ENCODE results near the gene CHCHD3.

Gene CHCHD3

DNA sequence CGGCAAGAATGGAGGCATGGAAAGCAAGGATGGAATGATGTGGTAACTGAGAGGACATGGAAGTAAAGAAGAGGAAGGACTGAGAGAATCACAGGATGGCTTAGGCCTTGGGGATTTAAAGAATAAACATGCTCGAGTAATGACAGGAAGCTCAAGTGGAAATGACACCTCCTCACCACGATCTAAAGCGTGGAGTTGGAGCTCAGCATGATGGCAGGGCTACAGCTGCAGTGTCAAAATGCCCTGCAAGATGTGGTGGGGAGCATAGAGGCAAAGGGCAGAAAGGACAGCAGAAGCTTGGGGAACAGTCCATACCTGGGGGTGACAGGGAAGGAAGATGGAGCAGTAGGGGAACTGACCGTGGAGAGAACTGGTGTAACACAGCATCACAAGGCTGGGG lies 276.1 kb downstream of the CHCHD3 start:
- H3K4me1 Mint-ChIP-seq, result peaks cover under 1% of the 10 kb centered on the region
- ATAC-seq, result no peak
- H3K27ac Mint-ChIP-seq, result no peak overlapping the region
- no peaks in the 10 kb centered on the region for H3K27me3 Mint-ChIP-seq
- no peak for DNase-seq
- H3K4me3 Mint-ChIP-seq, result no peak overlapping the region
- H3K9me3 Mint-ChIP-seq, result no peaks in the 10 kb centered on the region

DNA sequence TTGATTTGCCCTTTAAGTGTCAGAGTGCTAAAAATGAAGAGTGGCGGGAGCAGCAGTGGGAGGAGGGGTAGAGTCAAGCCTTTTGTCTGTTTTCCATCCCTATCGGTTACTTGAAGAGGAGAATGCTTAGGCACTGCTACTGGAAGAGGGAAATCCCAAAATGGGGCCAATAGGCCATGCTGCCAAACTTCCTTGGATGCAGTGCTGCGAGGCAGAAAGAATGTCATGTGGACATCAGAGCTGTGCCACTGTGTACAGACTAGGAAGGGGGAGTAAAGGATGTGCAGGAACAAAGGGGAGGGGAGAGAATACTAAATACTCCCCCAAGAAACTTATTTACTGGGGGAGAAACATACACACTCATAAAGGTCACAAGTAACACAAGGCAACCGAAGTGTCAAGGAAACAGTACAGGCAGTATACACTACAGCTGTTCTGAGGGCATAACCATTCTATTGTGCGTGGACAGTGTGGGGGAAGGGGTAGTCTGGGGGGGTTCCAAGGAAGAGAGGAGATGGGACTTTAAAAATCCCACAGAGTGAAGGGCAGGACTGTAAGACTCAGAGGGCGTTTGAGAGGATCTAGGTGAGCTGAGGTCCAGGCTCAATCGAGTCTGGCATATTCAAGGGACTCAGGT lies 276.9 kb downstream of the CHCHD3 start:
- no peak overlapping the region for H3K27ac Mint-ChIP-seq
- no peaks in the 10 kb centered on the region for H3K27me3 Mint-ChIP-seq
- H3K4me1 Mint-ChIP-seq, result peaks cover 5% of the 10 kb centered on the region
- DNase-seq (no peak), ATAC-seq (no peak)
- no peak overlapping the region for H3K4me3 Mint-ChIP-seq
- no peaks in the 10 kb centered on the region for H3K9me3 Mint-ChIP-seq

DNA sequence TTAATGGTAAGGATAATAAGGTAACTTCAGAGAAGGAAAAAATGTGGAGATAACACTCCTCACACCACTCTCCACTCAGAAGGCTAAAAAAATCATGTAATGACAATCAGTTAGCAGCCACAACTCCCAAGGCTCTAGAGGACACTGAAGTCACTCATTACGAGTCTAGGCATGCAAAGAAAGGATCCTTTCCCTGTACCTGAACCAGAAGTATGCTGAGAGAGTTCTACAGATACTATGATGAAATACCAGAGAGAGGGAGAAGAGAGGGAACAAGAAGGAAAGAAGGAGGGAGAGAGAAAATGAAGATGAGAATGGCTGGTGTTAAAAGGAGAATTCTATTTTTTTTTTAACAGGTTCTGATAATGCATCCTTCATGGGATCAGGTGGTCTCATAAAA lies 281.4 kb downstream of the CHCHD3 start:
- no peak overlapping the region for H3K4me3 Mint-ChIP-seq
- peaks cover 5% of the 10 kb centered on the region for H3K4me1 Mint-ChIP-seq
- no peaks in the 10 kb centered on the region for H3K27me3 Mint-ChIP-seq
- ATAC-seq (no peak), DNase-seq (no peak)
- no peaks in the 10 kb centered on the region for H3K9me3 Mint-ChIP-seq
- H3K27ac Mint-ChIP-seq, result no peak overlapping the region

DNA sequence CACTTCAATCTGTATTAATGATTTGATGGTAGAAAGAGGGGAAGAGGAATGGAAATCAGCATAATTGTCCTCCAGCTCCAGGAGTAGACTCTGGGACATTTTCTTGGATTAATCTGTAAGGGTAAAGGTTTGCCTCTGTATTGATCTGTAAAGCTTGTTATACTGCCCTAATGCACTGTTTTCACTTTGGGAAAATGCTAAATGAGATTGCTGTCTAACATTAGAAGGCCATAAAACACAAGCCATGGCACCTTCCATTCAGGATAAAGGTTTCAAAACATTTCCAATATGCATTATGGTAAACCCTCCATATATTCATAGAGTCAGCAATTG lies 282.8 kb downstream of the CHCHD3 start:
- H3K27me3 Mint-ChIP-seq, result no peaks in the 10 kb centered on the region
- DNase-seq (no peak), ATAC-seq (no peak)
- H3K4me1 Mint-ChIP-seq, result peaks cover 5% of the 10 kb centered on the region
- no peak overlapping the region for H3K27ac Mint-ChIP-seq
- H3K4me3 Mint-ChIP-seq, result no peak overlapping the region
- H3K9me3 Mint-ChIP-seq, result no peaks in the 10 kb centered on the region

DNA sequence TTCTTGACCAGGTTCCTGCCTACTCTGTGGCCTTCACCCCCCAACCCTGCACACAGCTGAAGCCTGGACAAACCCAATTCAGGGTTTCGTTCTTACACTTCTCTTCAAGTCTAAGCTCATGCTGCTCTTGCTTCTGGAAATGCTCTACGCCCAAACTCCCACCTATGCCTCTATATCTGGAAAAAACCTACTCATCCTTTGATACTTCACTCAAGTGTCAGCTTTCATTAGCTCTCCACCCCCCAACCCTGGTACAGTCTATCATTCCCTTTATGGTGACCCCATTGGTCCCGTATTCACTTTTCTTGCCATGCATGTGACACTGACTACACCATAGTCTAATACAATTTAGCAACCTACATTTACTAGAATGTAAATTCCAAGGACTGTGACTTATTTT lies 284.7 kb downstream of the CHCHD3 start:
- ATAC-seq (no peak), DNase-seq (no peak)
- Mint-ChIP-seq H3K4me3 (no peak overlapping the region), H3K4me1 (peaks cover 5% of the 10 kb centered on the region), H3K27me3 (no peaks in the 10 kb centered on the region), H3K9me3 (no peaks in the 10 kb centered on the region), H3K27ac (peak overlapping the region in 1 of 2 donors; percentile 64)

DNA sequence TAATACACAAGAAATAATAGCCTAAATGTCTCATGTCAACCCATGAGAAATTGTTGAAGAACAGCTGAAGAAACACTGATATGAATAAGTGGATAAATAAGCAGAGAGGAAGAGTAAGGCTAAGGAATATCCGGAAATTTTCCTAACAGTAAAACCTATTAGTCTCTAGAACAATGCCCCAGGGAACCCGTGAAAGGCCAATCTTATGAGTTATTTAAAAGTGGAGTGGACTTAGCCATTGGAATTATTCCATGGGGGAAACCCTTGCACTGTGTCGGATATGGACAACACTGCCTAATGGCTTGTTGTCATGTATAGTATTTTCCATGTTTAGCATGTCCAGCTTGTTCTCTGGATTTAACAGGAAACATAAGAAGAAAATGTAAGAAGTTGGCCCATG lies 288.4 kb downstream of the CHCHD3 start:
- H3K4me1 Mint-ChIP-seq, result no peaks in the 10 kb centered on the region
- DNase-seq (no peak), ATAC-seq (no peak)
- H3K27ac Mint-ChIP-seq, result peak overlapping the region in 1 of 2 donors; percentile 7
- H3K9me3 Mint-ChIP-seq, result no peaks in the 10 kb centered on the region
- no peaks in the 10 kb centered on the region for H3K27me3 Mint-ChIP-seq
- H3K4me3 Mint-ChIP-seq, result no peak overlapping the region

DNA sequence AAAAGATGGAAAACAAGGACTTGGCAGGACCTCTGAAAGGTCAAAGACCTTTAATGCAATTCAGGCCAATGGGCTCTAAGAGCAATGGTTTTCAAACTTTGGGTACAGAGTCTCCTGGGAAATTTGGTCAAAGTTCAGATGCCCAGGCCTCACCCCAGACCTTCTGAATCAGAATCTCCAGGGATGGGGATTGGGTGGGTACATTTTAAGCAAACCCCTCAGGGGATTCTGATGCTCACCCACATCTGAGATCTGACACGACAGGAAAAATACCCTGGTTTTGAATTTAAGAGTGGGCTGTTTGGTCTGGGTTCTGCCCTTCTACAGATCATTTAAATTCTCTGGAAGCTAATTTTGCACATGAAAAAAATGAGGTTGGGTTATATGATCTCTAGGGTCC lies 290.9 kb downstream of the CHCHD3 start:
- H3K4me3 Mint-ChIP-seq, result no peak overlapping the region
- no peak for ATAC-seq

DNA sequence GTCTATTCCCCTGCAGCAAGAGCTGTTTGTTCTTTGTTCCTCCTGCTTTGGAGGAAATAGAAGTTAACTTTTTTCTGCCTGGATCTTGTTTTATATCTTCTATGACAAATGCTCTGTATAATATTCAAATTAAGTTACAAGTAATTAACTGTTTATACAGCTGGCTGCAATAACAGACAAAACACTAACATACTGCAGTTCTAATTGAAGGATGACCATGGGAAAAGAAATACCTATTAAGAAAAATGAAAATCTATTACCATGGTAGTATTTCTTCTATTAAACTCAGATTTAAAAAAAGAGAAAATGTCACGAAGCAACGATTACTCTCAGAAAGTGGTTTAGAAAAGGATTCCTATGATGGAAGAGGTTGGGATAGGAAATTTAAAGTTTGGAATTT lies 291.8 kb downstream of the CHCHD3 start:
- ATAC-seq (no peak), DNase-seq (no peak)
- no peaks in the 10 kb centered on the region for H3K9me3 Mint-ChIP-seq
- H3K27ac Mint-ChIP-seq, result no peak overlapping the region
- H3K27me3 Mint-ChIP-seq, result no peaks in the 10 kb centered on the region
- H3K4me3 Mint-ChIP-seq, result no peak overlapping the region
- no peaks in the 10 kb centered on the region for H3K4me1 Mint-ChIP-seq

More for the DNA sequence above, 290.9 kb downstream of the CHCHD3 start:
- Mint-ChIP-seq H3K27ac (no peak overlapping the region), H3K4me1 (no peaks in the 10 kb centered on the region), H3K9me3 (no peaks in the 10 kb centered on the region), H3K27me3 (no peaks in the 10 kb centered on the region)
- DNase-seq, result no peak

DNA sequence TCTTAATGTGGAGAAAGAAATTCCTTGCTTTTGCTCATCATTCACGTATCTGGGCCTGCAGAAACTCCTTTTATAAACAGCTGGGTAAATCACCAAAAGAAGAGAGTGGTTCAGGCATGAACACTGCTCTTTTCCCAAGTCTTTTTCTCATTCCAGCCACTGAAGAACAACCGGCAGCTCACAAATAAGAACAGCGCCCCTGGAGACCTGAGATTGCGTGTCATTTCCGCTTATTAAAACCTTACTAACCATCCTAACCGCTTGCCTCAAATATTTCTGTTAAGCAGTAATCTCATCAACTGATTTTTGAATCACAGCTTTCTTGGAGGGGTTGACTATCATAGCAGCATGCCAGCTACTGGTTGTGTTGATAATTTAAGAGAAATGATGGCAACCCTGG lies 292.6 kb downstream of the CHCHD3 start:
- Mint-ChIP-seq H3K4me1 (no peaks in the 10 kb centered on the region), H3K9me3 (no peaks in the 10 kb centered on the region), H3K27ac (no peak overlapping the region), H3K27me3 (no peaks in the 10 kb centered on the region), H3K4me3 (no peak overlapping the region)
- ATAC-seq (no peak), DNase-seq (no peak)

DNA sequence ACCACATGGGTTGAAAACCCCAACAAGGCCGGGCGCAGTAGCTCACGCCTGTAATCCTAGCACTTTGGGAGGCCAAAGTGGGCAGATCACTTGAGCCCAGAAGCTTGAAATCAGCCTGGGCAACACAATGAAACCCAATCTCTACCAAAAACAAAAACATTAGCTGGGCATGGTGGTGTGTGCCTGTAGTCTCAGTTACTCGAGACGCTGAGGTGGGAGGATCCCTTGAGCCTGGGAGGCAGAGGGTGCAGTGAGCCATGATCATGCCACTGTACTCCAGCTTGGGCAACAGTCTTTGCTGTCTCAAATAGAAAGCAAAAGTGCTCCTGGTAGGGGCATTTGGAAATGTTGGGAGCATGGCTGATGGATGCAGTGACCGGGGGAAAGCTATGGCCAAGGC lies 296.0 kb downstream of the CHCHD3 start:
- Mint-ChIP-seq H3K4me3 (no peak overlapping the region), H3K9me3 (no peaks in the 10 kb centered on the region), H3K27ac (no peak overlapping the region), H3K4me1 (no peaks in the 10 kb centered on the region), H3K27me3 (no peaks in the 10 kb centered on the region)
- DNase-seq (no peak), ATAC-seq (no peak)

DNA sequence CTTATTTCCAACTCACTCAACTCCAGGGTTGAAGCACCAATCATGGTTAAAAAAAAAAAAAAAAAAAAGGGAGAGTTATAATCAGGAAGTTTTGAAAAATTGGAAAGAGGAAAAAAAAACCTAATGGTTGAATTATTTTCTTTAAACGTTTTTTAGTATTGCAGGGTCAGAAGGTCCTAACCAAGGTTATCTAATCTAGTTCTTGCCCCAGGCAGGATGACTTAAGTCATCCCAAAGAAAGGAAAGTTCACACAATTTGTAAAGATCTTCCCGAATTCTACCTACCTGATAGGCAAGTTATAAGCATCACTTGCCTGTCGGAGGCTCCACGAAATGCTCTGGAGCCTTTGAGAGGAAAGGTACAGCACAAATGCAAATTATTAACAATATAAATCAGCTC lies 297.5 kb downstream of the CHCHD3 start:
- Mint-ChIP-seq H3K4me3 (no peak overlapping the region), H3K27me3 (no peaks in the 10 kb centered on the region), H3K4me1 (peaks cover 2% of the 10 kb centered on the region), H3K27ac (no peak overlapping the region), H3K9me3 (no peaks in the 10 kb centered on the region)
- DNase-seq, result no peak
- ATAC-seq, result no peak

DNA sequence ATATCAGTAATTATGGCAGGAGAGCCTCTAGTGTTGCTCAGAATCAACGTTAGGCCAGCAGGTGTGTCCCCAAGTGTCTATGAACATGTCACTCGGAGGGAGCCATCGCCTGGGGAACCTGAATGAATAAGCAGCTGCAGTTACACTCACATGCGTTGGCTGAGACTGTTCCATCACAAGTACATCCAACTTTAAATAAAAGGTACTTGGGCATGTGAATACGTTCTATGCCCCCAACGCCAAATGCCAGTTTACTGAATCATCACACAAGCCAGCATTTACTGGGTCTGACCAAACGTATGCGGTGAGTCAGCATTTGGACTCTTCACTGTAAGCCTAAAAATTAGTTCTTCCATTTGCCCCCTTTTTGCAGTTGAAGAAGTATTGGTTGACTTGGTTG lies 298.1 kb downstream of the CHCHD3 start:
- Mint-ChIP-seq H3K27ac (no peak overlapping the region), H3K27me3 (no peaks in the 10 kb centered on the region), H3K4me1 (peaks cover 8% of the 10 kb centered on the region), H3K4me3 (no peak overlapping the region), H3K9me3 (no peaks in the 10 kb centered on the region)
- ATAC-seq (no peak), DNase-seq (no peak)

DNA sequence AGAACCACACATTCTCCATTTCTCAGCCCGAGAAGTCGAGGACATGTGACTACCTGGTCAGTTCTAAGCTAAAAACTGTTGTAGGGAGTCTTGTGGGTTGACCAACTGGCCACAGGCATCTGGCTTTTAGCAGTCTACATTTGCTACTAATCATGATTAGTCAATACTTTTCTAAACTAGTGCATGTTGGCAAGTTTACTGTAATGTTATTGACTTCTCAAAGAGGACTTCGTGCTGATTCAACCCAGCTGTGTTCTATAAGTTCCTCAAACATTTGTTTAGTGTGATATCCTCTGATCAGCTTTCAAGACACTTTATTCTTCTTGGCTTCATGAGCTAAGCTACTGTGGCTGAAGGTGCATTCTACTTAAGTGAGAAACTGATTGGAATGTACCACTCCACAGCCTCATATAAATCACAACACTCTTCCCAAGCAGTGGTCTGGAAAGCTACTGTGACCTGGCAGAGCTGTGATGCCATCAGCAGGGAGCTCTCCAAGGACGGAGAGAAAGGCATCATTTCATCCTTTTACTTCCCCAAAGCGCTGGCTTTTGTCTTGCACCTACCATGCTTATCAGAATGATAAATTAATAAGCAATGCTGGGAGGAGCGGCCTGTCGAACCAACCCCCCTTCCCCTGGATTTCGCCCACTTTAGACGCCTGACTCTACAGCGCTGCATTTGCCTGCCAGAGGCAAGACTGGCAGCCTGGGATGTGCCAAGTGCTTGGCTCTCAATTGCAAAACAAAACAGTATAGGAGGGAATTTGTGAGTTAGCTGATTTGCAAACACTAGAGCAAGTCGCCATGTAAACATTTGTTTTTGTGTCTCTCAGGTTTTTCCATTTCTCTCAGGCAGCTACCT lies 298.9 kb downstream of the CHCHD3 start:
- Mint-ChIP-seq H3K4me1 (peaks cover 14% of the 10 kb centered on the region), H3K27ac (no peak overlapping the region), H3K4me3 (no peak overlapping the region), H3K27me3 (no peaks in the 10 kb centered on the region), H3K9me3 (peaks cover 0 to 6% of the 10 kb centered on the region in 2 donors)
- DNase-seq (no peak), ATAC-seq (no peak)

DNA sequence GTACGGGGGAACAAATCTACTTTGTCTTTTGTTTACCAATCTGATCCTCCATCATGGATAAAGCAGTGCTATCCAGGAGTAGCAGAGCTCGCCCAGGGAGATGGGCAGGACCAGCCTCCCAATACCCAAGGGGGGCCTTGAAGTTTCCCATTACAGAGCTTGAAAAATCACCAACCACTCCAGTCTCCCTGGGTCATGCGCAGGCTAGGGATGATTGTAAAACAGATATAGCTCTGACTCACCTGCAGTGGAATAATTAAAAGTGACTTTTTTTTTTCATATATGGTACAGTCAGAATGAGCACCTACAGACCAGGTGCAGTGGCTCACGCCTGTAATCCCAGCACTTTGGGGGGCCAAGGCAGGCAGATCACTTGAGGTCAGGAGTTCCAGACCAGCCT lies 301.1 kb downstream of the CHCHD3 start:
- Mint-ChIP-seq H3K9me3 (peaks cover 13% of the 10 kb centered on the region in 2 donors), H3K27ac (no peak overlapping the region), H3K27me3 (no peaks in the 10 kb centered on the region), H3K4me1 (peaks cover 25% of the 10 kb centered on the region), H3K4me3 (no peak overlapping the region)
- no peak for DNase-seq
- no peak for ATAC-seq

DNA sequence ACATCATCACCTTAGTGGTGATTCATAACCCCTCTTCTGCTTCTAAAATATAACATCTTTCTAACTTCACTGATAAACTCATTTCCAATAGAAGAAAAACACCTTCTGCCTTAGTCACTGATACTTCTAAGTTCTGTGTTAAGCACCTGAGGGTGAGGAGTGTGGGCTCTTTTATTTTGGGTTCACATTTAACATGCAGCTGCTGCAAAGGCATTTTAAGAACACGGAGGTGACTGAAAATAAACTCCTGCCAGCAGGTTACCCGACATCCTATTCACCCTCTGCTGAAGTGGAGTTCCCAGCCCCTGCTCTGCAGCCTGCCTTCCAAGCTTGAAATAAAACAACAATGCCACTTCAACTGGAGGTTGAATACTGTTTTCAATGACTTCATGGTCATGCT lies 302.7 kb downstream of the CHCHD3 start:
- Mint-ChIP-seq H3K27ac (no peak overlapping the region), H3K4me1 (peaks cover 25% of the 10 kb centered on the region), H3K4me3 (no peak overlapping the region), H3K9me3 (peaks cover 13% of the 10 kb centered on the region in 2 donors), H3K27me3 (no peaks in the 10 kb centered on the region)
- ATAC-seq, result no peak
- no peak for DNase-seq

DNA sequence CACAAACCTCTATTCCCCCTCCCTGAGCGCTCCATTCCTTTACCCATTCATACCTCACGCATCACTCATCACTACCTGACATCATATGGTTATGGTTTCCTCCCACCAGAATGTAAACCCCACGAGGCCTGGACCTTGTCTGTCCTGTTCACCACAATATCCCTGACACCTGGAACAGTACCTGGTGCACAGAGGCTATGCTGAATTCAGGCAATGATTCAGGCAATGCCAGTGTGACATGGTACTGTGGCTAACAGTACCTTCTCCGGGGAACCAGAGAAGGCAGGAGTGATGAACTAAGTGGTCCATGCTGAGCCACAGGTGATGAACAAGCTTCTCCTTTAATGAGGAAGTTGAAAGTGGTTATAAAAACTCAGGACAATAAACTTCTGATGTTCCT lies 303.1 kb downstream of the CHCHD3 start:
- DNase-seq, result no peak
- no peak overlapping the region for H3K4me3 Mint-ChIP-seq
- H3K27me3 Mint-ChIP-seq, result no peaks in the 10 kb centered on the region
- peak; percentile 32 for ATAC-seq
- no peak overlapping the region for H3K27ac Mint-ChIP-seq
- peaks cover 25% of the 10 kb centered on the region for H3K4me1 Mint-ChIP-seq
- peaks cover 13% of the 10 kb centered on the region in 2 donors for H3K9me3 Mint-ChIP-seq

DNA sequence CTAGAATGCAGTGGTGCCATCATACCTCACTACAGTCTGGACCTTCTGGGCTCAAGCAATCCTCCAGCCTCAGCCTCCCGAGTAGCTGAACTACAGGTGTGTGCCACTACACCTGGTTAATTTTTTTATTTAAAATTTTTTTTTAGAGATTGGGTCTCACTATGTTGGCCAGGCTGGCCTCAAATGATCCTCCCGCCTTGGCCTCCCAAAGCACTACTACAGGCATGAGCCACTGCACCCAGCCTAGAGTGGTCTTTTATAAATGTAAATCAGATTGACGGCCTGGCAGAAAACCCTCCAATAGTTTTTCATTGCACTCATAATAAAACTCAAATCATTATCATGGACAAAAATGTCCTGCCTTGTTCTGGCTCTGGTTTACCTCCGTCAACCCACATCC lies 303.9 kb downstream of the CHCHD3 start:
- H3K4me1 Mint-ChIP-seq, result peaks cover 25% of the 10 kb centered on the region
- no peak overlapping the region for H3K4me3 Mint-ChIP-seq
- DNase-seq (no peak), ATAC-seq (no peak)
- no peak overlapping the region for H3K27ac Mint-ChIP-seq
- peaks cover 13% of the 10 kb centered on the region in 2 donors for H3K9me3 Mint-ChIP-seq
- H3K27me3 Mint-ChIP-seq, result no peaks in the 10 kb centered on the region

All from stimulated activated naive CD8-positive, alpha-beta T cell treated with anti-CD3 and anti-CD28 coated beads, Interleukin-15, amount 100 ng/mL, for 72 hours (primary cell).